GM19463 (cell line): Measurements from ENCODE around the gene PRDM16.

ENCODE experiments used
- ATAC-seq: cut with Tn5 transposase; IDR thresholded peaks from one replicate; pipeline ENCODE4 v1.9.1; 2021; ENCODE audit warnings: mild to moderate bottlenecking, moderate library complexity; ENCODE audit not compliant: unreplicated experiment

Gene PRDM16

DNA sequence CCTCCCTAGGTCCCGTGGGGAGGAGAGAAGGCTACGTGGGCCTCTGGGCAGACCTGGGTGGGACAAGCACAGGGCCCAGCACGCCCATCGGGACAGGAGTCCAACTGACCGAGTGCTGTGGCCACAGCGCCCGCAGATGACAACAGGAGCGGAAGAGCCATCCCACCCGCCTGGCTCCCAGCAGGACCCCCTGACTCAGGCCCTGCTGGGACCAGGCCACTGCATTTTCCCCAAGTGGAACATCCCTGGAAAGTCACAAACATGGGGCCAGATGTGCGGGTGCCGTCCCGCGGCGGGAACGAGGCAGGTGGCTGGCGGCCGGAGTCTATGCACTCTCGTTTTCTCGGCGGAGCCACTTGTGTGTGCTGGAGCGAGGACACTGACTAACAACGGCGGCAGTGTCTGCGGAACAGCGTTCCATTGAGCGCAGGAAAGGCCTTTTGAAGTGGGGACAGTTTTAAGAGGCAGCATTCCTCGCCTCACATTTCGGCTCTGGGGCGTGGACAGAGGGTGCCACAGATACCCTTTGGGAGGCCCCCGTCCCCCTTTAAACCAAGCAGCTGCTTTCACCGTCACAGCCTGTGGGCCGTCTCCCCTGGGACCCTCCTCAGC is 291.7 kb downstream of the PRDM16 start:
- ATAC-seq: no peak

DNA sequence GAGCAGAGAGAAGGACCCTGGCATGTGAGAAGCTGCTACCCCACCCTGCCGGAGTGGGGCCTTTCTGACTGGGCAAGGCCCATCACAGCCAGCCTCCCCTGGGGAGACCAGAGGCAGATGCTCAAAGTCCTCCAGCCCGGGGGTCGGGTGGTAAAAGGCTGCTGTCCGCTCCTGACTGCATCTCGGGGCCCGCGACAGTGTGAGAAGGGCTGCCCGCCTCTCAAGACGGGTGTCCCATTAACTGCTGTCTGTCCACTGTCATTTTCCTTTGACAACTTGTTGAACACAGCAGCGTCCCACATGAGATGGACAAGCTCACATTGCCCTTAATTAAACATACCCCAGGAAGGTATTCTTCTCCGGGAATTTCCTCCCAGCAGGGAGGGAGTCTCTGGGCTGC is 294.0 kb downstream of the PRDM16 start:
- no peak for ATAC-seq

DNA sequence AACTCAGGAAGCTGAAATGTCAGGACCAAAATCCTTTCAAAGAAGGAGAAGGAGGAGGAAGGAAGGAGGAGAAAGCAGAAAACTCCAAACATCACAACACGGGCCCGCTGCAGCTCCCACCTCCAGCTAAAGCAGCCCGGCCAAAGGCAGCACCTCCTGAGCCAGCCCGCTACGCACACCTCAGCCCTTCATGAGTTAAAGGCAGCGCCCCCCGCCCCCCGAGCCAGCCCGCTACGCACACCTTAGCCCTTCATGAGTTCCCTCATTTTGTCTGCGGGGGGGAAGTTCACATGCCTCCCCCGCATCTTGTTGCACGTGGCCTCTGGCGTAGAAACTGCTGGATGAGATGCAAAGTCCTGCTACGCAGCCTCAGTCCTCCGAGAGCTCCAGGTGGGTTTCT is 294.8 kb downstream of the PRDM16 start:
- no peak for ATAC-seq

DNA sequence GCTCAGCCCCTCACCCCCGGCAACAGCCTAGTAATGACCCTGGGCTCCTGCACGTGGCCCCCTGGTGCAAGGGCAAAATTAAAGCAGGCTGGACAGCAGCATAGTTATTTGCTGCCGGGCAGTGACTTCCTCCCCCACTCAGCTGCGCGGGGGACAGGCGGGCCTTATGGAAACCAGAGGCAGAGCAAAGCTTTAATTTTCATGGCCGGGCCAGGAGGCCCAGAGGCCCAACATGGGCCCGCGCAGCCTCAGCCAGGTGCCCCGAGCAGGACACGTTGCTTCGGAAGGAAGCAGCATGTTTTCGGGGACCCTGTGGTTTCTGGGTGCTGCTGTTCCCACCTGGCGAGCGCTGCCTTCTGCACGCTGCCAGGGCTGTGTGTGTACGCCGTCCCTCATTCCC is 295.5 kb downstream of the PRDM16 start:
- ATAC-seq: no peak

DNA sequence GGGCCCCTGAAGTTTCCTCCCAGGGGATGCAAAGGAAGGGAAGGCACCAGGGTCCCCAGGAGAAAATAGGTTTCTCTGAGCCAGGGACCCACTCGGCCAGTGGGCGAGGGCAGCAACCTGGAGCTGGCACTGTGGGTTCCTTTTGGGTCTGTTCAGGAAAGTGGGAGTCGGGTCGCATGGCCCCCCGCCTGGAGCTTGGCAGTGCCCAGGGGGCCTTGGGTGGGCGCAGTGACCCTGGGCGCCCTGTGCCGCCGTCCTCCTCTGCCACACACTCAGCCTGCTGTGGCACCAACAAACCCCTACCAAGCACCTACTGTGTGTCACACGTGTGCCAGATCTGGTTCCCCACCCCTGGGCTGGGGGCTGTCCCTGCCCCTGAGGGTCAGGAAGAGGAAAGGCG is 296.0 kb downstream of the PRDM16 start:
- ATAC-seq: no peak

DNA sequence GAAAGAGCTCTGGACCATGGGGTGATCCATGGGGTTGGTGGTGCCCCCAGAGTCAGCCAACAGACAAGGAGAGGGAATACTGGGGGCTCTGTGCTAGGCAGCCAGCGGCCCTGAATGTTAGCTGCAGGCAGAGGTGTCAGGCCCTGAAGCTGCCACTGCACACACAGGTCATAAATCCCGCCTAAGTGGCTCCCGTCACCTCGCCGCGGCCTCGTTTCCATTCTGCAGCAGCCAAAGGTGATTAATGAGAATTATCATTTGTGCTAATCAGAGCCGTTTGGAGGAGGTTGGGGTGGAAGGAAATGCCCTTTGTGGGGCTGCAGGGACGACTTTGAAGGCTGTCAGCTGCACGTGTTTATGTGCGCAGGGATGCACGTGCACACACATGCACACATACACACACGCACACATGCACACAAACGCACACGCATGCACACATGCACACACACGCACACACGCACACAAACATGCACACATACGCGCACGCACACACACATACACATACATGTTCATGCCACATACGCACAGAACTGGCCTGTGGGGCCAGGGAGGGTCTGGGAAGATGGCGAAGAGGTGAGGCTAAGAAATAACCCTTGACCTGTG is 296.6 kb downstream of the PRDM16 start:
- no peak for ATAC-seq

DNA sequence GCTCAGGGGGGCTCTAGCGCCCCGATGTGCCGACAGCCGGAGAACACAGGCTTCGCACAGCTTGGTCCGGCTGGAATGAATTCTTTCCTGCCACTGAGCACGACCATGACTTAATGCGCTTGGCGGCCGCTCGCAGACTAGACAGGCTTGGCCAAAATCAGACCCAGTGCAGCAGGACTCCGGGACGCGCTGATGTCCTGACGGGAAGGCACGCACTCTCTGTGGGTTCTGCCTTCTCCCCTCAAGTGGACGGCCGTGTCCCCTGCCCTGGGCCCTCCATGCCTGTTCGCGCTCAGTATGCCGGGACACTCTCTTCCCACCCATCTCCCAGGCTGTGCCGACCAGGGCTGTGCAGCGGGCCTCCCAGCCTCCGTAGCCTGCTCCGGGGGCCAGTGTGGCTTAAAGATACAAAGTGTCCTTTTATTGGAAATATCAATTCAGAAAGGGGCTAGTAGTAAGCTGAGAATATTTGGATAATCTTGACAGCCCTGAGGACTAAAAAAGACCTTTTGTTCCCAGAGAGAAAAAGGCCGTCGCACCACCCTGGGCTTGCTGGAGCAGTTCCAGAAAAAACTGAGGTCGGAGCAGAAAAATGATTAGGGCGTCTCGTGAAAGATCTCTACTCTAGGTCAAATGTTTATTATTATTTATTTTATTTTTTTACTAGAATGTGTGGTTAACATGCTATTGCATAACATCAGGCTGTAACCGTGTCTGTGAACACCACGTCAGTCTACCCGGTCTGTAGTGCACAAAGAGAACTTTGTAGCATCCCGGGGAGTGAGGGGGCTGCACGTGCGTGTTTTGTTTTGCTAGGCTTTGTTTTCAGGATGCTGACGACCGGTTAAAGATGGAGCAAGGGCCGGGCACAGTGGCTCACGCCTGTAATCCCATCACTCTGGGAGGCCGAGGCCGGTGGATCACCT is 297.4 kb downstream of the PRDM16 start:
- ATAC-seq: no peak

DNA sequence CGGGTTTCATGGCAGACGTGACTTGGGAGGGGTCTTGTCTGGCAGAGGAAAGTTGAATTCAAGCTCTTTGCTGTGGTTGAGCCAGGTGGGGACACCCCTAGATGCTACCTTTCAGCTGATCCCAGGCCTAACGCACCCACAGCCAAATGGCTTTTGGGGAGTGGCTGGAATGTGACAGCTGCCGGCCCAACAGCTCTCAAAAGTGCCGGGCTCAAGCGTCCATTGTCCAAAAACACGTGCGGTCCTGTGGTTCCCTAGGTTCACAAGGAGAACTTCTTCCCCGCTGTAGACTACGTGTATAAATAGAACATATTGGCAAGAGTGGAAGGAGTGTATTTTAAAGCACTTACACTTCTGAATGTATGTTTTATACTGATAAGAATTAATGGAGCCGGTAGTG is 298.4 kb downstream of the PRDM16 start:
- ATAC-seq: no peak

DNA sequence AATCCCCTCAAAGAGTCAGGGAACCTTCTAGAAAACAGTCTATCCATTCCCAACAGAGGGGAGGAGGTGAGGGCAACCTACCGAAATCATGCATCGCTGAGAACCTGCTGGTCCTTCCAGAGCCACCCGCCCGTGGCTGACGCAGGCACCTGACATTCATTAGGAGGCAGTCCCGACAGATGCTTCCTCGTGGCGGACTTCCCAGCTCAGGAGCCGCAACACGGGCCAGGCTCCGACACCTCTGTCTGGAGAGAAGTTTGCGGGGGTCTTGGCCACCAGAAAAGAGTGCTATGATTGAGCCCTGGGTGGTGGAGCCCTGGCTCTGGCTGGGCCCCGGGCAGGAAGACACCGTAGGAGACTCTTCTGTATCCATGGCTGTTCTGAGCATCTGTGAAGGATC is 299.1 kb downstream of the PRDM16 start:
- ATAC-seq: no peak

DNA sequence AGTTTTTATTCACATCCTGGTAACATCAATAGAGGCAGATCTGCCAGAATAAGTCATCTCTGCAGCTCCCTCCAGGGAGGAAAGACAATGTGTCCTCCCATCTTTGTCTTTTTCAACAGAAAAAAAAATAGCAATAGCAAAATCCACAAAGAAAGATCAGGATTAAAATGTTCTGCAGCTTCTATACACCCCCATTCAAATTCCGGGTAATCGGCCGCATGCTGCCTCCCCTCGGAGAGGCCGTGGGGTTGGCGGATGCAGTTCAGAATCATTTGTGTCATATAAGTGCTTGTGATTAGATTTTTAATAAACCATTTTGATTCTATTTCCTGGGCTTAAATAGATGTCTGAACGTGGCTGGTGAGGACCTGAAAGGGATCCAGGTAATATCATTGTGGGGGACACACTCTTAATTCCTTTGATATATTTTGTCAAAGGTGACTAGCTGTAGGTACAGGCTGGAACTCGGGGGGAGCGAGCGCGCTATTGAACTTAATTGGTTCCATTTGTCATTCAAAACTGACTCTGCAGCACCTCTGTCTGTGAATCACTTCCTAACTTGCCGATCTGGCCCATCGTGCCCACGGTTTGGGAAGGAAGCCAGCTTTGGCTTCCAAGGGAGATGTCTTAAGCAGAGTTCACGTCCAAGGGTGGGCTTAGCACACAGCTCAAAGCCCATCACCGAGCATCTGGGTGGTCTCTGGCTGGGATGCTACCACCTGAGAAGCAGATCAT is 299.9 kb downstream of the PRDM16 start:
- ATAC-seq: no peak

DNA sequence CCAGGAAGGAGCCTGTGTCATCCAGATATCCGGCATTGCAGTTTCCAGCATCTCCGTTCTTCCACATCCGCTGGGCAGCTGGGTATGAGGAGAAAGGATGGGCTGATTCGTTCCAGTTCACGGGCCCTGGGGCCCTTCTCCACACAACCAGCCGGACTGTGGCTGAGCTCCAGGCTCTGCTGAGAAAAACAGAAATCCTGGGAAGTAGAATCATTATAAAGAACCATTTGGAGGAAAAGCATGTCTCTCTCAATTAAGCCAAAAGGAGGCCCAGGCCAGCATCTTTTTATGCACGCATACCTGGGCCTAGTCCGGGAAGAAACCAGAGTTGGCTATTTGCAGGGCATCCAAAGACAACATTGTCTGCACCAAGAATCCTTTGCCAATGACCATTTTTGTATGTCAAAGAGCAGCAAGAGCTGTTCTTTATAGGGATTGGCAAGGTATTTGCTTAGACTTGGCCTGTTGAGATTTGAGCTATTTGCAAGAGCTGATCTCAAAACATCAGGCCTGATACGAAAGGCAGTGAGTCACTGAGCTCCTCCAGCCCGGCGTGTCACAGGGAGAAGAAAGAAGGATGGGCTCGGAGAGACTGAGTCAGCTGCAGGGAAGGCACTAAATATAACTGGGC is 300.6 kb downstream of the PRDM16 start:
- no peak for ATAC-seq

DNA sequence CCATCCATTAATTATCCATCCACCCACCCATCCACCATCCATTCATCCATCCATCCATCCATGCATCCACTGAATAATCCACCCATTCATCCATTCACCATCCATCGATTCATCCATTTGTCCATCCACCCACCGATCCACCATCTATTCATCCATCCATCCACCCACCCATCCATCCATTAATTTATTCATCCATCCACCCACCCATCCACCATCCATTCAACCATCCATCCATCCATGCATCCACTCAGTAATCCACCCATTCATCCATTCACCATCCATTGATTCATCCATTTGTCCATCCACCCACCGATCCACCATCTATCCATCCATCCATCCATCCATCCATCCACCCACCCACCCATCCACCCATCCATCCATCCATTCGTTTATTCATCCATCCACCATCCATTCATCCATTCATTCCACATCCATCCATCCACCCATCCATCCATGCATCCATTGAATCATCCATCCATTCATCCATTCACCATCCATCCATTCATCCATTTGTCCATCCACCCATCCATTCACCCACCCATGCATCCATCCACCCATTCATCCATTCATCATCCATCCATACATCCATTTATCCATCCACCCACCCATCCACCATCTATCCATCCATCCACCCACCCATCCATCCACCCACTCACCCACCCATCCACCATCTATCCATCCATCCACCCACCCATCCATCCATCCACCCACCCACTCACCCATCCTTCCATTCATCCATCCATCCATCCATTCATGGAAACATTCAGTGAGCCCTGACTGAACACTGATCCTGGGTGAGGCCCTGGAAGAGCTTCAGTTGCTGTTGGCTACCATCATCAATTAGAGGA is 302.1 kb downstream of the PRDM16 start:
- ATAC-seq: no peak

DNA sequence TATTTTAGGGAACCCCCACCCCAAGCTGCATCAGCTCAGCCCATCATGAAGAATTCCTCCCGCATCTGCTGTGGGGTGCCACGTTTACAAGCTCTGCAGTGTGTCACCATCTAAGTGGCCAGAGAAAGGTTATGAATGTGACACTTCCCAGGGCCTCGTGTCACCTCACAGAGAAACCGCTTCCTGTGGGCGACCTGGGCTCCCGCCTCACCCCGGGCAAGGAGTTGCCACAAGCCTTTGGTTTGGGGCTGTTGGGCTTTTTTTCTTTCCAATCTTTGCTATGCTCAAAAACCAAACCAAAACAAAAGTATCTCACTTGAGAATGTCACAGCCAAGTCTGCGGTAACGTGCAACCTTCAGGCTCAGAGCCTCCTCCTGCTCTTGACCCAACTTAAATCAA is 303.3 kb downstream of the PRDM16 start:
- no peak for ATAC-seq

DNA sequence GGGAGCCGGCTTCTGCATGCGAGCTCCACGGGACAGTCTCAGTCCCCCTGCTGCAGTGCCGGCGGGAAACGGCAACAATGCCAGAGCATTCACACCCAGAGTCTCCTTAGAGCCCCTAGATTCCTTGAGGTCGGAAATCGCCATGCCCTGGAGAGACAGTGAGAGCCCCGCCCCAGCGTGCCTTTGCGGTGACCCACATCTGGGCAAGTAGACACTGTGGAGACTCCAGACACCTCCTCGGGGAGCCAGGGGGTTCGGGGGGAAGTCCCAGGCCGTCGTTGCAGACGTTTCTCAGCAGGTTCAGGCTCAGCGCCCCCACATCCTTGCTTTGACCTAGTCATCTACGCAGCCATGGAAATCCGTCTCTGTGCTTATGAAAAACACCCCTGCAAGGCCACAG is 304.2 kb downstream of the PRDM16 start:
- ATAC-seq: no peak

DNA sequence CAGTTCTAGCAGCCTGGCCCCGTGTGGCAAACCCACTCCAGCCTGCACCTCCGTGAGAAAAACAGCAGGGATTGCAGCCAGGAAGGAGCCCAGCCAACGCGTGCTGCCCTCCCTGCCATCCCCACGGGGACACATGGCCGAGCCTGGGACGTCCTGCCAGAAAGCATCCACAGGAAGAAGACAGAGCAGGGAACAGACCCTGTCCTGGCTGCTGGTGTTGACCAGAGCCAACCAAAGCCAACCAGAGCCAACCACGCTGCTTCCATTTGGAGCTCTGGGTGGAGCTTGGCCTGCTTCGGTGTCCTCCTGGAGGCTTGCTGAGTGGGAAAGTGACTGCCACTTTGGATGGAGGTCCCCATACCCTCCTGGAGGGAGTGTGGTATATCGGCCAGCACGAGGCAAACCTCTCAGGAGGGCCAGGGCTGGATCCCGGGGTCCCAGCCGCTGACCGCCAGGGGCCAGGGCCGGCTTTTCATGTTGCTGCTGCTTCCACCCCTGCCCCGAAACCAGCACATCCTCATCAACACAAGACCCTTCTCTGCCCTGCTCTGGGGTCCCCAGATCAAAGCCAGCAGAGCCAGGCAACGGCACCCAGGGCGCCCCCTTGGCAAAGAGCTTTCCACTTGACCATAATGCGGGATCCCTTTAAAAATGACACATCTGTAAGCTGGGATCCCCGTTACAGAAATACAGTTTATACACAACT is 304.9 kb downstream of the PRDM16 start:
- no peak for ATAC-seq

DNA sequence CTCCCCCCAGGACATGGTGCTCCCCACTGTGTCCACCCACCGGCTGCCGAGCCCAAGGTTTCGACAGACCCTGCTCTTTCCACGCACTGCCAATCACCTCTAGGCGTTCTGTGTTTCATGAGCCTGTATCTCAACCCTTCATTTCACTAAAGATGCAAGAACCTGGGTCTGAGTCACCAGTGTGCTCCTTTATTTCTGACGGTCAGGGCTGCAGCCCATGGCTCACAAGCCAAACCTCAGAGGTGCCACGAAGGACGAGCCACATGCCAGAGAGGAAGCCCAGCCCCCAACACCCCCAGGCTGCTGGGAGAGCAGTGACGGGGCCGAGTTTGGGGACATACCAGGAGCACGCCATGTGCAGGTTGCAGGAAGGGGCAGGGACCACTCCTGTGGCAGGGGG is 306.2 kb downstream of the PRDM16 start:
- no peak for ATAC-seq

DNA sequence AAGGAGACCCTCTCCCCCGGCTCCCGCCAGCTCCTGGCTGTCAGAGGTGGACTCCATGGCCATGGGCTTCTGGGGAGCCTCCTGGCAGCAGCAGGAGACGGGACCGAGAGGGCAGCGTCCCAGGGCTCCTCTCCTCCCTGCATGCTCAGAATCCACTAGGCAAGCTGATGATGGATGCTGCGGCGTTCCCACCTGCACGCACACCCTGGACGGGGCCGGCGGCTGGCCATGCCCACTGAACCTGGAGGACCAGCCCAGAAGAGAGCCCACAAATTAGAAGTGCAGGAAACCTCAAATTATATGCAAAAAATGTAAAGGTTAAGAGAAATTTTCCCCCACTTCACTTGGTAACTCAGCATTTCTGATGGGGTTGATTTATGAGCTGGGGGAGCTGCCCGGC is 308.2 kb downstream of the PRDM16 start:
- ATAC-seq: no peak

DNA sequence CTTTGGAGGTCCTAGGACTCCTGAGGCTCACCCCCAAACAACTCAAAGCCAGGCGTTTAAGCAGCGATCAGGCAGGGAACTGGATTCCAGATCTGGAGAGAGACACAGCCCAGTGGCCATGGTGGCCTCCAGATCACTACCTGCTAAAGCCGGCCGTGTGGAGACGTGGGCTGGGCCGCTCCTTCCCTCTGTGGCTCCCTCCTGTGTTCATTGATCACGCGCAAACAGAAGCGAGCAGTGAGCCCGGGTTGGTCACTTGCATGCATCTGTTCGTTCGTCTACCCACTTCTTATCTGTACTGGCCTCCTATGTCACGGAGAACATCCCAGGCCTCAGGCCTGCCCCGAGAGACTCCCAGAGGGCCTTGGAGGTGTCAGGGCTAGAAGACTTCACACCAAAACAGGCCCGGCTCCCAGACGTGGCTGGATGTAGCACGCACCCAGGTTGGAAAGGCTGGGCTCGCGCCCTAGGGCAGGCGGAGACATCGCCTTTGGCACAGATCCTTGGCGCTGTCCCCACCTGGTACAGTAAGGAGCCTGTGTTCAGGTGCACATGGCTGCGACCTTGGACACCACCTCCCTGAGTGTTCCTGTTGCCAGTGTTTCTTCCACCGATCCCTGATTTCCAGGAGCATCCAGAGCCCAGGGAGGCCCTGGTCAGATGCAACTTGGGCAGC is 308.7 kb downstream of the PRDM16 start:
- no peak for ATAC-seq
